ENCODE results near the gene FPGS. TPM values are rescaled to one million over a fixed set of nuclear protein-coding genes. Genes with fewer than 3 reads are reported as not detected.

Gene FPGS
- total RNA-seq, 1 donor from 2014 or later, result 51.3 TPM

DNA sequence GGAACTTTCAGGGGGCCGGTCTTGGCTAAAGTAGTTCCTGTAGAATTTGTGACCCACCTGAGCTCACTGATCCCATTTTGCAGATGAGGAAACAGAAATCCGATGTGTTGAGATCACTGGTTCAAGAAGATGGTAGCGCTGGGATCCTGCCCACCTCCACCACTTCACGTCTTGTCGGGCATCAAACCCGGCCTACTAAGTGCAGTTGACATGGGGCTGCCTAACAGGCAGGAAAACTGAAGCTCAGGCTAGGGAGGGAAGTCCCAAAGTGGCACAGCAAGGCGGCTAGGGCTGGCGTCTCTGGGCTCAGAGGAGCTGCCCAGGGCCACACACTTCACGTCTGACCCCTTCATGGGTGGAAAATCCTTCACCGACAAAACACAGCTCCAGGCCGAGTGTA, 52.3 kb downstream of the FPGS start:
- H3K27me3 Mint-ChIP-seq (ENCODE audit: unreplicated experiment), result peaks cover 5% of the 10 kb centered on the region
- H3K4me3 Mint-ChIP-seq (ENCODE audit: unreplicated experiment), result no peak overlapping the region
- peaks cover 47% of the 10 kb centered on the region for H3K4me1 Mint-ChIP-seq (ENCODE audit: unreplicated experiment)
- peaks cover 5% of the 10 kb centered on the region for H3K9me3 Mint-ChIP-seq (ENCODE audit: unreplicated experiment)
- no peak for DNase-seq (ENCODE audit: low spot score)
- peak overlapping the region; percentile 77 for H3K27ac Mint-ChIP-seq (ENCODE audit: unreplicated experiment)
- peaks cover 8% of the 10 kb centered on the region for H3K36me3 Mint-ChIP-seq (ENCODE audit: low read depth, unreplicated experiment)
- TF ChIP-seq, protein P1, sequence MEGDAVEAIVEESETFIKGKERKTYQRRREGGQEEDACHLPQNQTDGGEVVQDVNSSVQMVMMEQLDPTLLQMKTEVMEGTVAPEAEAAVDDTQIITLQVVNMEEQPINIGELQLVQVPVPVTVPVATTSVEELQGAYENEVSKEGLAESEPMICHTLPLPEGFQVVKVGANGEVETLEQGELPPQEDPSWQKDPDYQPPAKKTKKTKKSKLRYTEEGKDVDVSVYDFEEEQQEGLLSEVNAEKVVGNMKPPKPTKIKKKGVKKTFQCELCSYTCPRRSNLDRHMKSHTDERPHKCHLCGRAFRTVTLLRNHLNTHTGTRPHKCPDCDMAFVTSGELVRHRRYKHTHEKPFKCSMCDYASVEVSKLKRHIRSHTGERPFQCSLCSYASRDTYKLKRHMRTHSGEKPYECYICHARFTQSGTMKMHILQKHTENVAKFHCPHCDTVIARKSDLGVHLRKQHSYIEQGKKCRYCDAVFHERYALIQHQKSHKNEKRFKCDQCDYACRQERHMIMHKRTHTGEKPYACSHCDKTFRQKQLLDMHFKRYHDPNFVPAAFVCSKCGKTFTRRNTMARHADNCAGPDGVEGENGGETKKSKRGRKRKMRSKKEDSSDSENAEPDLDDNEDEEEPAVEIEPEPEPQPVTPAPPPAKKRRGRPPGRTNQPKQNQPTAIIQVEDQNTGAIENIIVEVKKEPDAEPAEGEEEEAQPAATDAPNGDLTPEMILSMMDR (IDR thresholded peaks at IDR 0.05; ENCODE audit: unreplicated experiment), result no peak

DNA sequence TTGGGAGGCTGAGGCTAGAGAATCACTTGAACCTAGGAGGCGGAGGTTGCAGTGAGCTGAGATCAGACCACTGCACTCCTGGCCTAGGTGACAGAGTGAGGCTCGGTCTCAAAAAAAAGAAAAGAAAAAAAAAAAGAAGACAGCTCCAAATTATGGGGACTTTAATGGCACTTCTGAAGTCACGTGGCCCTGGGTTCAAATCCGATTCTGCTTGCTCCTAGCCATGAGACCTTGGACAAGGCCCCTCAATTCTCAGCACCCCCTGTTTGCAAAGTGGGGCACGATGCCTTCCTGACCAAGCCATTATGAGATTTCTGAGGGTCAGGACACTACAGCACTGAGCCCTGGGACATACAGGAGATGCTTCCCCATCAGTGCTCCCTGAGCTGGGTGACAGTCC, 52.8 kb downstream of the FPGS start:
- H3K27ac Mint-ChIP-seq (ENCODE audit: unreplicated experiment), result peak overlapping the region; percentile 77

DNA sequence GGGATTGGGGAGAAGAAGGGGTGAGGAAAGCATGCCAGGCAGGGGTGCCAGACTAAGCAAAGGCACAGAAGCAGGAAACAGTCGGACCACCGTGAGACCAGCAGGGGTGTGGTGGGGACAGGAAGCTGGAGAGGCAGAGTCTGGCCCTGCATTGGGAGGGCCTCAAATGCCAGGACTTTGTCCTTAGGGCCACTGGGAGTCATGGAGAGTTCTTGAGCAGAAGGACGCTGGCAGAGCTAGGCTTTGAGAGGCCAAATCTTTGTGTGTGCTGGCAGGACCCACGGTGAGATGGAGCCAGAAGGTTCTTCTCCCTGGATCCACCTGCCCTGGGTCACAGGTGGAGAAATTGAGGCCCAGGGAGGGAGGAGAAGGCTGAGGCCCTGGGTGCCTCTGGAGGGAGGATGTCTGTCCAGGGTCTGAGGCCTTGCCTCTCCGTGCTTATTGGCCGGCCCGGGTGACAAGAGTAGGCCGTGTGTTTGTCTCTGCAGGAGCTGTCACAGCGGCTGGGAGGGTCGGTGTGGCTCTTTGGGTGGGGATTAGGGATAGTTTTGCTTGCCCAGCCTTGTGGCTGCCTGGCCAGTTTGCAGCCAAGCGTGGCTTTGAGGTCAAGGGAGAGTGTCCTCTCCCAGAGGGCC, 53.5 kb downstream of the FPGS start:
- peaks cover 56% of the 10 kb centered on the region for H3K4me1 Mint-ChIP-seq (ENCODE audit: unreplicated experiment)
- DNase-seq (ENCODE audit: low spot score), result no peak
- TF ChIP-seq, protein P1 (IDR thresholded peaks at IDR 0.05; ENCODE audit: unreplicated experiment), result no peak
- no peaks in the 10 kb centered on the region for H3K36me3 Mint-ChIP-seq (ENCODE audit: low read depth, unreplicated experiment)
- no peaks in the 10 kb centered on the region for H3K9me3 Mint-ChIP-seq (ENCODE audit: unreplicated experiment)
- H3K27me3 Mint-ChIP-seq (ENCODE audit: unreplicated experiment), result peaks cover 6% of the 10 kb centered on the region
- no peak overlapping the region for H3K27ac Mint-ChIP-seq (ENCODE audit: unreplicated experiment)
- H3K4me3 Mint-ChIP-seq (ENCODE audit: unreplicated experiment), result no peak overlapping the region

More for the DNA sequence above, 52.8 kb downstream of the FPGS start:
- H3K36me3 Mint-ChIP-seq (ENCODE audit: low read depth, unreplicated experiment), result peaks cover 5% of the 10 kb centered on the region
- peaks cover 2% of the 10 kb centered on the region for H3K9me3 Mint-ChIP-seq (ENCODE audit: unreplicated experiment)
- H3K4me1 Mint-ChIP-seq (ENCODE audit: unreplicated experiment), result peaks cover 50% of the 10 kb centered on the region
- peaks cover 5% of the 10 kb centered on the region for H3K27me3 Mint-ChIP-seq (ENCODE audit: unreplicated experiment)
- TF ChIP-seq, protein P1 (IDR thresholded peaks at IDR 0.05; ENCODE audit: unreplicated experiment), result no peak
- no peak overlapping the region for H3K4me3 Mint-ChIP-seq (ENCODE audit: unreplicated experiment)
- no peak for DNase-seq (ENCODE audit: low spot score)

DNA sequence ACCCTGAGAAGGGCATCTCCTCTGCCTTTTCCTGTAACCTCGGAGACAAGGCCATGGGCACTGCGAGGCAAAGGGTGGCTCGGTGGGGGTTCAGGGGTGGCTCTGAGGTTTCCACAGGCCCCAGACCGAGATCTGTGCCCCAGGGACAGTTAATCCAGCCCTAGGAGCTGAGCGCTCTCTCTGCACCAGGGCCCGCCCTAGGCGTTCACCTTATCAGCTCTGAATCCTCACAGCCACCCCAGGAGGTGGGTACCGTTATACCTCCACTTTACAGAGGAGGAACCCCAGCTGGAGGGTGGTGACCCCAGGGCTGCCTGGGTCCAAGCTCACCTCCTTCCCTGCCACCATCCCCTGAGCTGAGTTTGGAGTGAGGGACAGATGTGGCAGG, 54.0 kb downstream of the FPGS start:
- Mint-ChIP-seq H3K27me3 (ENCODE audit: unreplicated experiment) (peaks cover 10% of the 10 kb centered on the region), H3K9me3 (ENCODE audit: unreplicated experiment) (no peaks in the 10 kb centered on the region), H3K4me1 (ENCODE audit: unreplicated experiment) (peaks cover 59% of the 10 kb centered on the region), H3K27ac (ENCODE audit: unreplicated experiment) (no peak overlapping the region), H3K36me3 (ENCODE audit: low read depth, unreplicated experiment) (no peaks in the 10 kb centered on the region), H3K4me3 (ENCODE audit: unreplicated experiment) (no peak overlapping the region)
- TF ChIP-seq, protein P1 (IDR thresholded peaks at IDR 0.05; ENCODE audit: unreplicated experiment), result no peak
- DNase-seq (ENCODE audit: low spot score), result no peak

DNA sequence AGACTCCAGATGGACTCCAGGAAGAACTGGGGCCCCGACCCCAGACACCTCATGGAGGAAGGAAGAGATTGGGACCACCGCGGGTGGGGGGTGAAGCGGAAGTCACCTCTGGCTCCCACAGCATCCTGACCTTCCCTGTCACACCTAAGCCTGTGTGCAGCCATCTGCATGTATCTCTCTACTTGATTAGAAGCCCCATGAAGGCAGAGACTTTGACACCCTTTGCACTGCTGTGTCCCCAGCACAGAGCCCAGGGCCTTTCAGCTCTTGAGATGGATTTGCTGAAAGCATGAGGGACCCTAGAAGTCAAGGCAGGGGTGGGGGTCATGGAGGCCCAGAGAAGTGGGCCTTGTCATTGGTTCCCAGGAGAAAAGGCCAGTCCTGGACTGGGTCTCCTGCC, 54.6 kb downstream of the FPGS start:
- peaks cover 56% of the 10 kb centered on the region for H3K4me1 Mint-ChIP-seq (ENCODE audit: unreplicated experiment)
- H3K9me3 Mint-ChIP-seq (ENCODE audit: unreplicated experiment), result no peaks in the 10 kb centered on the region
- TF ChIP-seq, protein P1 (IDR thresholded peaks at IDR 0.05; ENCODE audit: unreplicated experiment), result no peak
- DNase-seq (ENCODE audit: low spot score), result no peak
- peaks cover 10% of the 10 kb centered on the region for H3K27me3 Mint-ChIP-seq (ENCODE audit: unreplicated experiment)
- H3K36me3 Mint-ChIP-seq (ENCODE audit: low read depth, unreplicated experiment), result no peaks in the 10 kb centered on the region
- H3K4me3 Mint-ChIP-seq (ENCODE audit: unreplicated experiment), result no peak overlapping the region
- no peak overlapping the region for H3K27ac Mint-ChIP-seq (ENCODE audit: unreplicated experiment)
